Measurements from ENCODE around the gene MERTK. TPM values are rescaled to one million over a fixed set of nuclear protein-coding genes. Genes with fewer than 3 reads are reported as not detected.

The MERTK gene
- total and polyA plus RNA-seq, 2 of the 8 experiments (the other 6 are each of a cell fraction or from before 2014, with no cell fraction given): 6.5 to 7.0 TPM

DNA sequence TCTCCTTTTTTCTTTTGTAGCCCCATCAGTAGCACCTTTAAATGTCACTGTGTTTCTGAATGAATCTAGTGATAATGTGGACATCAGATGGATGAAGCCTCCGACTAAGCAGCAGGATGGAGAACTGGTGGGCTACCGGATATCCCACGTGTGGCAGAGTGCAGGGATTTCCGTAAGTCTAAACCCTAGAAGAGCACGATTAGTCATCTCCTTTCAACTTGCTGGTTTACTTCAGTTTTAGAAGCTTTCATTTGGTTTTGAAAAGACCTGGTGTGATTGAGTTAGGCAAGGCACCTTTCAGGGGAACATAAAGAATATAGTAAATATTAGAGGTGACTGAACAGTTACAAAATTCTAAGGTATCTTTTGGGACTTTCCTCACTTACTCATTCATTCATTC, 84.4 kb downstream of the MERTK start:
- H3K79me2 ChIP-seq (ENCODE audit: control insufficient read depth in 1 of 2, insufficient read depth in 2 of 2, low read length in 2 of 2): no peaks in the 10 kb centered on the region
- ChIA-PET POLR2A (ENCODE audit: partially characterized antibody) (no interaction called here), CTCF (ENCODE audit: partially characterized antibody) (interaction anchor here (0.9 kb wide), 1 partner anchor 65 kb away, joined by 3 read pairs; no protein-coding TSS in a partner anchor)
- FAIRE-seq (no peak), DNase-seq (ENCODE audit: low read depth in 1 of 2, low spot score in 2 of 2) (no peak)
- no peak overlapping the region for H2BK20ac ChIP-seq (ENCODE audit: low read length)
- H4K5ac ChIP-seq (ENCODE audit: insufficient read length, low read depth, low read length): no peak overlapping the region
- H3K14ac ChIP-seq (ENCODE audit: insufficient read length): no peak overlapping the region
- H2BK120ac ChIP-seq (replicated peaks; ENCODE audit: low read depth, low read length): no peak overlapping the region
- H3K79me1 ChIP-seq (ENCODE audit: low read depth, low read length): no peaks in the 10 kb centered on the region
- TF ChIP-seq KDM4A (IDR thresholded peaks at IDR 0.05; ENCODE audit: low read depth, low read length, severe bottlenecking) (no peak), TEAD4 (IDR thresholded peaks at IDR 0.05; ENCODE audit: low read depth, low read length) (no peak), ASH2L (IDR thresholded peaks at IDR 0.05; ENCODE audit: low read length) (no peak), POLR2AphosphoS5 (IDR thresholded peaks at IDR 0.05; ENCODE audit: low read depth, low read length) (no peak), SIN3A (conservative IDR thresholded peaks at IDR 0.05 in 1 of 2, IDR thresholded peaks at IDR 0.05 in 1 of 2; ENCODE audit: low read depth in 1 of 2, low read length in 2 of 2) (no peak), RBBP5 (IDR thresholded peaks at IDR 0.05; ENCODE audit: borderline replicate concordance, low read depth, low read length) (no peak), RFX5 (IDR thresholded peaks at IDR 0.05; ENCODE audit: borderline replicate concordance, low read depth, low read length) (no peak), BACH1 (IDR thresholded peaks at IDR 0.05; ENCODE audit: low read length) (no peak), SRF (IDR thresholded peaks at IDR 0.05; ENCODE audit: low read depth, low read length) (no peak), SP4 (IDR thresholded peaks at IDR 0.05; ENCODE audit: low read length) (no peak), BRCA1 (IDR thresholded peaks at IDR 0.05; ENCODE audit: low read depth, low read length) (no peak), YY1 (IDR thresholded peaks at IDR 0.05; ENCODE audit: low read depth, low read length) (no peak), TAF1 (IDR thresholded peaks at IDR 0.05; ENCODE audit: low read depth, low read length) (no peak), CREB1 (IDR thresholded peaks at IDR 0.05) (no peak), HDAC2 (IDR thresholded peaks at IDR 0.05; ENCODE audit: borderline replicate concordance in 1 of 2, low read depth in 2 of 2, low read length in 2 of 2) (no peak), KDM5A (IDR thresholded peaks at IDR 0.05; ENCODE audit: low read length) (no peak)
- H4K91ac ChIP-seq (replicated peaks; ENCODE audit: insufficient read length, low read length): no peak overlapping the region
- H3K23me2 ChIP-seq (ENCODE audit: low read depth, low read length): no peaks in the 10 kb centered on the region
- no peaks in the 10 kb centered on the region for H3K4me1 ChIP-seq (replicated peaks in 1 of 4; ENCODE audit: control insufficient read depth in 3 of 4, insufficient read depth in 4 of 4, low read length in 3 of 4)
- H3K56ac ChIP-seq (replicated peaks; ENCODE audit: insufficient read length, low read depth, low read length): no peak overlapping the region
- H3K9ac ChIP-seq (replicated peaks in 1 of 4; ENCODE audit: extremely low read depth in 1 of 4, low read depth in 3 of 4, low read length in 3 of 4): no peak overlapping the region; a peak in 1 of 7 replicates
- H3K23ac ChIP-seq (ENCODE audit: insufficient read length): no peak overlapping the region
- 95% methylated on average over 5 of the region's 5 CpGs; no CpG with 5 or more reads in 1 of the 2 experiments for WGBS, 2 experiments (ENCODE audit: extremely low coverage in 1 of 2, insufficient coverage in 1 of 2, insufficient read length in 1 of 2, insufficient replicate concordance in 2 of 2, low coverage in 1 of 2, low lambda C conversion rate in 2 of 2, missing lambda C conversion rate in 1 of 2)
- no peak overlapping the region for H2AK5ac ChIP-seq (ENCODE audit: low read depth, low read length)
- H2BK12ac ChIP-seq (ENCODE audit: low read depth, low read length): no peak overlapping the region
- no peak overlapping the region for H2BK15ac ChIP-seq (ENCODE audit: low read length)
- no peak overlapping the region for H3K4ac ChIP-seq (replicated peaks; ENCODE audit: insufficient read length, low read depth, low read length)
- H4K8ac ChIP-seq (ENCODE audit: extremely low read depth, insufficient read depth, low read length): no peak overlapping the region
- H3K27ac ChIP-seq (ENCODE audit: low read depth, low read length): no peak overlapping the region
- no peaks in the 10 kb centered on the region for H3K27me3 ChIP-seq (replicated peaks in 1 of 4; ENCODE audit: control insufficient read depth in 3 of 4, extremely low read depth in 1 of 4, insufficient read depth in 3 of 4, low read length in 3 of 4)
- H2BK5ac ChIP-seq (ENCODE audit: low read depth, low read length): no peak overlapping the region
- no peak overlapping the region for H3K4me2 ChIP-seq (ENCODE audit: insufficient read depth in 1 of 2, low read depth in 2 of 2, low read length in 2 of 2)
- H2AFZ ChIP-seq (ENCODE audit: low read length): no peak overlapping the region
- H3K4me3 ChIP-seq (ENCODE audit: extremely low read depth in 1 of 4, insufficient read depth in 2 of 4, low read depth in 3 of 4, low read length in 4 of 4): no peak overlapping the region
- H3K36me3 ChIP-seq (ENCODE audit: control insufficient read depth in 2 of 4, insufficient read depth in 4 of 4, low read length in 3 of 4): peaks cover 0 to 3% (median 0%) of the 10 kb centered on the region in 4 experiments; a peak in 1 of 8 replicates
- H3K18ac ChIP-seq (ENCODE audit: extremely low read depth, low read length): no peak overlapping the region
- H4K20me1 ChIP-seq (replicated peaks in 1 of 2; ENCODE audit: control insufficient read depth in 1 of 2, insufficient read depth in 2 of 2, low read length in 2 of 2): no peaks in the 10 kb centered on the region
- no peaks in the 10 kb centered on the region for H3K9me3 ChIP-seq (ENCODE audit: insufficient read depth in 2 of 2, low read depth in 1 of 2, low read length in 1 of 2)

All from H1 (cell line).